Pancreas (tissue), 10 donors: ENCODE measurements around the gene SLC13A3. TPM values are rescaled to one million over a fixed set of nuclear protein-coding genes. Genes with fewer than 3 reads are reported as not detected.

Experiments used
- ATAC-seq, 4 donors: fragments of 200-7000 bp; cut with Tn5 transposase; one replicate each; pipeline versions ENCODE4 v1.8.0 to v1.9.1; 2020; ENCODE audit warnings: mild to moderate bottlenecking in 4 of 4, moderate library complexity in 4 of 4
- DNase-seq, 6 donors: peaks; one replicate each; pipeline ENCODE4 v3.0.0-alpha.2; 2020
- FAIRE-seq: peaks from 2 replicates; lab custom pipeline; 2012; peaks lifted over from hg19 to GRCh38; lab: Jason Lieb, UNC
- H3K27ac ChIP-seq, 4 donors: fragments of 200-600 bp; sonication (generic); 1 replicate in 3 of 4; 2 replicates in 1 of 4; pipeline versions ENCODE4 v1.5.0 to v1.8.0; 2020
- H3K27me3 ChIP-seq, 4 donors: fragments of 200-600 bp; one replicate each; pipeline ENCODE4 v1.8.0; 2021
- H3K36me3 ChIP-seq, 3 donors: fragments of 200-600 bp; sonication (generic) in 1 of 3; one replicate each; pipeline versions ENCODE4 v1.5.0 to v1.8.0; 2020 to 2021
- H3K4me1 ChIP-seq, 3 donors: fragments of 200-600 bp; one replicate each; pipeline ENCODE4 v1.8.0; 2021
- H3K4me3 ChIP-seq, 4 donors: fragments of 200-600 bp; sonication (generic) in 2 of 4; one replicate each; pipeline versions ENCODE4 v1.5.0 to v1.8.0; 2020 to 2021
- H3K9me3 ChIP-seq, 4 donors: fragments of 200-600 bp; one replicate each; pipeline ENCODE4 v1.8.0; 2021
- CTCF ChIP-seq, 4 donors: fragments of 200-600 bp; sonication (generic) in 3 of 4; IDR thresholded peaks; one replicate each; pipeline versions ENCODE4 v1.5.0 to v1.8.0; 2021; ENCODE audit warnings: antibody characterized with exemption in 4 of 4
- WGBS, 2 donors: extraction: QIAGEN DNeasy Blood & Tissue Kit; methylation state at CpG; one replicate each; pipeline ENCODE4 v1.1.7; 2013; 5-methylcytosine and 5-hydroxymethylcytosine counted together
- intact Hi-C, 3 donors: fragments of 100-400 bp; cut with DNase I; formaldehyde crosslinking; loops; one replicate each; pipeline versions ENCODE4 v1.11.1 to v1.14.2; 2022
- polyA plus RNA-seq, 2 donors: library from polyadenylated mRNA; stranded (reverse); fragments of 200-250 nt; gene quantifications; one replicate each; pipeline ENCODE4 v1.2.3, GENCODE V29; 2013
- total RNA-seq, 6 donors: library from RNA; stranded (reverse); fragmentation: NEBNext Ultra II Directional in 4 of 6; extraction: Animal tissue kit (Norgen Biotek cat#: 25700) in 4 of 6; gene quantifications; one replicate each; pipeline versions ENCODE4 v1.2.1 to v1.2.4, GENCODE V29; 2021 to 2023
- donor health status: healthy with polysubstance abuse.
- donor health status: DM: no; HTN: no; CAD: no; lungs with moderate emphysema.
- donor health status: DM: no; HTN: no; CAD: no.
- donor health status: control.
- donor health status: control.
- donor health status: Bipolar disorder and iron deficiency.
- donor health status: DM: yes; HTN: yes; CAD: no.
- donor health status: DM: no; HTN: no; CAD: no.
- donor health status: DM: no; HTN: no; CAD: no.
- donor health status: DM: yes; HTN: yes; CAD: no.

SLC13A3 gene
- total and polyA plus RNA-seq, 8 donors = 0.68 to 7.8 (median 4.7) TPM

- DNase-seq = no peak
- 55 to 70% methylated on average over 4 of the region's 4 CpGs for WGBS, 2 donors
- Histone ChIP-seq H3K9me3 (no peaks in the 10 kb centered on the region), H3K27me3 (no peaks in the 10 kb centered on the region), H3K36me3 (no peaks in the 10 kb centered on the region), H3K27ac (no peak overlapping the region), H3K4me3 (no peak overlapping the region), H3K4me1 (no peaks in the 10 kb centered on the region)
- intact Hi-C loops = no loop called here
- TF ChIP-seq CTCF (IDR thresholded peaks at IDR 0.05) = no peak
- no peak for FAIRE-seq
- ATAC-seq = no peak
Observed at GRCh38 chr20:46530640-46531039, 120.6 kb downstream of the SLC13A3 start.

- no peak for ATAC-seq
- no peak for FAIRE-seq
- Histone ChIP-seq H3K4me1 (no peaks in the 10 kb centered on the region), H3K9me3 (no peaks in the 10 kb centered on the region), H3K4me3 (no peak overlapping the region), H3K27ac (no peak overlapping the region), H3K27me3 (no peaks in the 10 kb centered on the region), H3K36me3 (no peaks in the 10 kb centered on the region)
- intact Hi-C loops = no loop called here
- 50 to 56% methylated on average over 2 of the region's 2 CpGs for WGBS, 2 donors
- DNase-seq = no peak
- no peak for TF ChIP-seq CTCF (IDR thresholded peaks at IDR 0.05)
Observed at GRCh38 chr20:46523696-46524328, 127.4 kb downstream of the SLC13A3 start.

GRCh38 chr20:46523108-46523507 lies 128.2 kb downstream of the SLC13A3 start:
- Histone ChIP-seq H3K36me3 (no peaks in the 10 kb centered on the region), H3K27me3 (no peaks in the 10 kb centered on the region), H3K27ac (no peak overlapping the region), H3K4me3 (no peak overlapping the region), H3K4me1 (no peaks in the 10 kb centered on the region), H3K9me3 (no peaks in the 10 kb centered on the region)
- FAIRE-seq (no peak), DNase-seq (no peak), ATAC-seq (no peak)
- no peak for TF ChIP-seq CTCF (IDR thresholded peaks at IDR 0.05)
- intact Hi-C loops = no loop called here
- 35 to 44% methylated on average over 5 of the region's 5 CpGs for WGBS, 2 donors

GRCh38 chr20:46520976-46521579 lies 130.2 kb downstream of the SLC13A3 start:
- peak; percentile 11 to 45 (median 40) for TF ChIP-seq CTCF (IDR thresholded peaks at IDR 0.05)
- H3K4me3 ChIP-seq = no peak overlapping the region
- DNase-seq (peak; percentile 18 to 58 (median 42)), ATAC-seq (peak; percentile 56 to 97 (median 93)), FAIRE-seq (no peak)
- no peaks in the 10 kb centered on the region for H3K9me3 ChIP-seq
- H3K27me3 ChIP-seq = no peaks in the 10 kb centered on the region
- H3K4me1 ChIP-seq = no peaks in the 10 kb centered on the region
- 32 to 33% methylated on average over 4 of the region's 4 CpGs for WGBS, 2 donors
- no peak overlapping the region for H3K27ac ChIP-seq
- intact Hi-C loops = no loop called here
- no peaks in the 10 kb centered on the region for H3K36me3 ChIP-seq

- Histone ChIP-seq H3K27me3 (no peaks in the 10 kb centered on the region), H3K9me3 (no peaks in the 10 kb centered on the region), H3K4me3 (no peak overlapping the region), H3K36me3 (no peaks in the 10 kb centered on the region), H3K27ac (no peak overlapping the region), H3K4me1 (no peaks in the 10 kb centered on the region)
- no peak for ATAC-seq
- 73 to 81% methylated on average over 4 of the region's 4 CpGs for WGBS, 2 donors
- FAIRE-seq = no peak
- no peak for TF ChIP-seq CTCF (IDR thresholded peaks at IDR 0.05)
- intact Hi-C loops = no loop called here
- no peak for DNase-seq
Observed at GRCh38 chr20:46520540-46520939, 130.7 kb downstream of the SLC13A3 start.
